GM21576 (cell line): Measurements from ENCODE around the gene ATP8A1.

Source experiments
- ATAC-seq: cut with Tn5 transposase; IDR thresholded peaks from one replicate; pipeline ENCODE4 v1.9.1; 2021; ENCODE audit warnings: mild to moderate bottlenecking, moderate library complexity; ENCODE audit not compliant: unreplicated experiment

Gene ATP8A1

GRCh38 chr4:42574870-42575430 is 82.0 kb downstream of the ATP8A1 start:
- ATAC-seq = no peak

- ATAC-seq = no peak
Observed at GRCh38 chr4:42573249-42573648, 83.7 kb downstream of the ATP8A1 start.

- ATAC-seq = no peak
Observed at GRCh38 chr4:42570221-42570620, 86.7 kb downstream of the ATP8A1 start.

GRCh38 chr4:42568610-42569207 is 88.2 kb downstream of the ATP8A1 start:
- ATAC-seq = peak; percentile 94

GRCh38 chr4:42566835-42567234 is 90.1 kb downstream of the ATP8A1 start:
- no peak for ATAC-seq

GRCh38 chr4:42562016-42562415 is 94.9 kb downstream of the ATP8A1 start:
- ATAC-seq = no peak

GRCh38 chr4:42561031-42561430 is 95.9 kb downstream of the ATP8A1 start:
- no peak for ATAC-seq

- no peak for ATAC-seq
Observed at GRCh38 chr4:42560467-42560861, 96.4 kb downstream of the ATP8A1 start.

- no peak for ATAC-seq
Observed at GRCh38 chr4:42558156-42558555, 98.7 kb downstream of the ATP8A1 start.

GRCh38 chr4:42555828-42556227 is 101.1 kb downstream of the ATP8A1 start:
- ATAC-seq = no peak

GRCh38 chr4:42554072-42554471 is 102.8 kb downstream of the ATP8A1 start:
- no peak for ATAC-seq

- ATAC-seq = no peak
Observed at GRCh38 chr4:42549896-42550295, 107.0 kb downstream of the ATP8A1 start.

- ATAC-seq = no peak
Observed at GRCh38 chr4:42547805-42548204, 109.1 kb downstream of the ATP8A1 start.

- no peak for ATAC-seq
Observed at GRCh38 chr4:42543762-42544161, 113.1 kb downstream of the ATP8A1 start.

- ATAC-seq = no peak
Observed at GRCh38 chr4:42543126-42543525, 113.8 kb downstream of the ATP8A1 start.

- no peak for ATAC-seq
Observed at GRCh38 chr4:42541647-42542046, 115.3 kb downstream of the ATP8A1 start.

GRCh38 chr4:42533042-42533441 is 123.9 kb downstream of the ATP8A1 start:
- ATAC-seq = no peak

- no peak for ATAC-seq
Observed at GRCh38 chr4:42531341-42532030, 125.4 kb downstream of the ATP8A1 start.

GRCh38 chr4:42523066-42523718 is 133.7 kb downstream of the ATP8A1 start:
- no peak for ATAC-seq

- peak; percentile 46 for ATAC-seq
Observed at GRCh38 chr4:42519803-42520417, 137.0 kb downstream of the ATP8A1 start.

- ATAC-seq = no peak
Observed at GRCh38 chr4:42515156-42515884, 141.6 kb downstream of the ATP8A1 start.
